Measurements from ENCODE around the gene KIRREL2.
"Not testable (repeated sequence)": the region's sequence is repeated elsewhere in the genome, so short reads cannot be mapped to it uniquely, and the experiment has no call there.

Gene KIRREL2

DNA sequence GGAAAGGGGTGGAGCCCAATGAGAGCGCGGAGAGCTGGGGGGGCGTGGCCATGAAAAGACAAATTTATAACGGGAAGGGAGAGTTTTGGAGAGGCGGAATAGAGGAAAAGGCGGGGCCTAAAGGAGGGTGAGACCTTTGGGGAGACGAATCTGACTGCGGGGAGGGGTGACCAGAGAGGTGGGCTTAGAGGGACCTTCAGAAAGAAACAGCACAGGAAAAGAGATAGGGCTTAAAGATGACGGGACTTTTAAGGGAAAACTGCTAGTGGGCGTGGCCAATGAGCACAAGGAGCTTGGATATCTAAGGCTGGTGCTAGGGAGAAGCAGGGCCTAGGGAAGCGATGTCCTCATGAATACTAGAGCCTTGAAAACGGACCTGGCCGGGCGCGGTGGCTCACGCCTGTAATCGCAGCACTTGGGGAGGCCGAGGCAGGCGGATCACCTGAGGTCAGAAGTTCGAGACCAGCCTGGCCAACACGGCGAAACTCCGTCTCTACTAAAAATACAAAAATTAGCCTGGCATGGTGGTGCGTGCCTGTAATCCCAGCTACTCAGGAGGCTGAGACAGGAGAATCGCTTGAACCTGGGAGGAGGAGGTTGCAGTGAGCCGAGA lies 13.5 kb downstream of the KIRREL2 start:
- not testable (repeated sequence) for DNase-seq (ENCODE audit: low spot score)

DNA sequence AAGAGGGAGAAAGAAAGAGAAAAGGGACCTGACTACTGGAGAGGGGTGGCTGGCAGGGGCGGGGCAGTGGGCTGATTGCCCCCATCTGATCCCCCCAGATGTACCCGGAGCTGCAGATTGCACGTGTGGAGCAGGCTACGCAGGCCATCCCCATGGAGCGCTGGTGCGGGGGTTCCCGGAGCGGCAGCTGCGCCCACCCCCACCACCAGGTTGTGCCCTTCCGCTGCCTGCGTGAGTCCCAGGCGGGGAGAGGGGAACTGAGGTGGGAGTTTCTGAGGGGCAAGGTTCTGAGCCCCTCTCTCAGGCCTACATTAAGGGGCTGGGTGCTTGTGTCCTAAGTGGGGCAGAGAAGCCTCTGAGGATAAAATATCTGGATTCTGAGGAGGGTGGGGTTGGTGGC lies 14.1 kb downstream of the KIRREL2 start:
- DNase-seq (ENCODE audit: low spot score) = no peak

DNA sequence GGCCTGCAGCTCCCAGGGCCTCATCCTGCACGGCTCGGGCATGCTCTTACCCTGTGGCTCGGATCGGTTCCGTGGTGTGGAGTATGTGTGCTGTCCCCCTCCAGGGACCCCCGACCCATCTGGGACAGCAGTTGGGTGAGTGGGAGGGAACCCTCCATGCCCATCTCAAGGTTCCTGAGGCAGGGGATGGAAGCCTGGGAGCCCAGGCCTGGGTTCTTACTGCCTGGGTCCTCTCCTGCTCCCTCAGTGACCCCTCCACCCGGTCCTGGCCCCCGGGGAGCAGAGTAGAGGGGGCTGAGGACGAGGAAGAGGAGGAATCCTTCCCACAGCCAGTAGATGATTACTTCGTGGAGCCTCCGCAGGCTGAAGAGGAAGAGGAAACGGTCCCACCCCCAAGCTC lies 14.9 kb downstream of the KIRREL2 start:
- DNase-seq (ENCODE audit: low spot score) = no peak

DNA sequence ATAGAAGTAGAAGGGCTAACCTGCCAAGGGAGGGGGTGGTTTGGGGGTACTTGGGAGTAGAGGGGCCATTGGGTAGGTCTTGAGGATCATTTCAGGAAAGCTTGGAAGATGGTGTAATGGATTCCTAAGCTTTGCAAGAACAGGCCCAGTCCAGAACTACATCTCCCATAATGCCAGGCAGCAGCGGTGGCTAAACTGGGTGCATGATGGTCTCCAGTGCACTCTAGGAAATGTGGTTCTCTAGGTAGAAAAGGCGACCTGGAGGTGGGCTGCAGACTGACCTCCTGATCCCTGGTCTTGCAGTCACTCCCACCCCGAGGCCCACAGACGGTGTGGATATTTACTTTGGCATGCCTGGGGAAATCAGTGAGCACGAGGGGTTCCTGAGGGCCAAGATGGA lies 15.5 kb downstream of the KIRREL2 start:
- DNase-seq (ENCODE audit: low spot score) = no peak

- no peak for DNase-seq (ENCODE audit: low spot score)
These were observed 17.8 kb downstream of the KIRREL2 start for GRCh38 chr19:35874392-35874930.

DNA sequence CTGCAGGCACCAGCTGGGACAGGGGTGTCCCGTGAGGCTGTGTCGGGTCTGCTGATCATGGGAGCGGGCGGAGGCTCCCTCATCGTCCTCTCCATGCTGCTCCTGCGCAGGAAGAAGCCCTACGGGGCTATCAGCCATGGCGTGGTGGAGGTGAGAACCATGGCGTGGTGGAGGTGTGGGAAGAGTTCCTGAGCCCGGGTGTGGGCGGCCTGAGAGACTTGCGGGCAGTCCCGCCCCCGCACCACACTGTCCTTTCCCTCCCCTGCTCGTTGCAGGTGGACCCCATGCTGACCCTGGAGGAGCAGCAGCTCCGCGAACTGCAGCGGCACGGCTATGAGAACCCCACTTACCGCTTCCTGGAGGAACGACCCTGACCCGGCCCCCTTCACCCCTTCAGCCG lies 22.4 kb downstream of the KIRREL2 start:
- no peak for DNase-seq (ENCODE audit: low spot score)

- peak; percentile 89 for DNase-seq (ENCODE audit: low spot score)
These were observed 23.1 kb downstream of the KIRREL2 start for GRCh38 chr19:35879770-35880317.

DNA sequence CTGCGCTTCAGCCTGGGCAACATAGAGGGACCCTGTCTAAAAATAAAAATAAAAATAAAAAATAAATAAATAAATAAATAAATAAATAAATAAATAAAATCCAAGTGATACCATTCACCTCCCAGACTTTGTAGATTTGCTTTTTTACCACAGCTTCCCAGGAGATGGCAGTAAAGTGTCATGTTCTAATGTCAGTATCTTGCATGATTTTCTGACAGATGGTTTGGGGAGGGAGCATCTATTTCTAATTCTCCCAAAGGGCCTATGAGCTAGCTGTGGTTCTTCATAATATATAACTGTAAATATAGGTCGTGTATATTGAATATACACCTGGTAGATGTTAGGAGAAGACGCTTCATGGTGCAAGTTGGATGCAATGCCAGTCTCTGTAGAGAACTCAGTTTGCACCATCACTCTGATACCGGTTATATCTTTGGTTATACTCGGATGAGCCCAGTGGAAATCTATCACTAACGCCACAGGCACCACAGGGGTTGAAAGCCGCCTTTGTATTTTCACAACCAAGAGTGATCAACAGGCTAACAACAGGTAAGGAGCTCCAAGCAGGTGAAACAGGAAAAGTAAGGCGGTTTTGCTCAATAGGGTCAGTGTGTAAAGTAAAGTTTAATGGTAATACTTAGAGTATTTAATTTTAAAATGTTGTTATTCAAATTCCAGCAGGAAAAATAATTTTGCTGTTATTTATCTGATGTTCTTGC lies 25.6 kb downstream of the KIRREL2 start:
- DNase-seq (ENCODE audit: low spot score) = peak; percentile 48

DNA sequence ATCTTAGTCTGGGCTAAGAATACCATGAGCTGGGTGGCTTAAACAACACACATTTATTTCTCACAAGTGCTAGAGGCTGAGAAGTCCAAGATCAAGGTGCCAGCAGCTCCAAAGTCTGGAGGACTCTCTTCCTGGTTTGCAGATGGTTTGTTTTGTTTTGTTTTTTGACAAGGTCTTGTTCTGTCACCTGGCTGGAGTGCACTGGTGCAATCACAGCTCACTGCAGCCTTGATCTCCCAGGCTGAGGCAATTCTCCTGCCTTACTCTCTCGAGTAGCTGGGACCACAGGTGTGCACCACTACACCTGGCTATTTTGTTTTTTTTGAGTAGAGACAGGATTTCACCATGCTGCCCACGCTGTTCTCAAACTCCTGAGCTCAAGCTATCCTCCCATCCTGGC lies 27.2 kb downstream of the KIRREL2 start:
- DNase-seq (ENCODE audit: low spot score) = no peak

GRCh38 chr19:35885225-35885738 lies 28.6 kb downstream of the KIRREL2 start:
- no peak for DNase-seq (ENCODE audit: low spot score)

DNA sequence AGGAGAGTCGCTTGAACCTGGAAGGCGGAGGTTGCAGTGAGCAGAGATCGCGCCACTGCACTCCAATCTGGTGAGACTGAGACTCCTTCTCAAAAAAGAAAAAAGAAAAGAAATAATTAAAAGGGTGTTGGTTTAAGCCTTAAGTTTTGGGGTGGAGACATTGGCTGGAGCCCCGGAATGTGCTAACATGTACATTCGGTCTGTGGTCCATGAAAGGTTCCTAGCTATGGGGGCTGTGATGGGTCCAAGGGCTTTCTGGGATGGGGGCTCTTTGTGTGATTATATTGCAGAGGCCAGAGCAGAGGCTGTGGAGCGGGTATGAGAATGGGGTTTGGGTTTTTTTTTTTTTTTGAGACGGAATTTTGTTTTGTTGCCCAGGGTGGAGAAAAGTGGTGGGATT lies 29.2 kb downstream of the KIRREL2 start:
- no peak for DNase-seq (ENCODE audit: low spot score)

DNA sequence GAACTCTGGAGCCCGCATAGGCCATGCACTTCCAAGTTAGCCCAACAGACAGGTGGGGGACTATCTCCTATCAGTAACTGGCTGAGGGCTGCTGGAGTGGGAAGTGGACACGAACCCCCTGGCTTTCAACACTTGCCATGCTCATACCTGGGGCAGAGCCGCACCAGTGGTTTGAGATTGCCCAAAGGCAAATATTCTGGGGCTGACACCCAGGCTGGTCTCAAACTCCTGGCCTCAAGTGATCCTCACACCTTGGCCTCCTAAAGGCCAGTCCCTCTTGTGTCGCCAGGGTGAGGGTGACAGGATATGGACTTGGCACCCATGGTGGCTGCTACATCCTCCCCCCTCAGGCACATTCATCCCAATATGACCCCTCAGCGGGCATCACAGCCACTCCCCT lies 30.5 kb downstream of the KIRREL2 start:
- DNase-seq (ENCODE audit: low spot score) = no peak

- DNase-seq (ENCODE audit: low spot score) = no peak
These were observed 31.7 kb downstream of the KIRREL2 start for GRCh38 chr19:35888398-35888797.

DNA sequence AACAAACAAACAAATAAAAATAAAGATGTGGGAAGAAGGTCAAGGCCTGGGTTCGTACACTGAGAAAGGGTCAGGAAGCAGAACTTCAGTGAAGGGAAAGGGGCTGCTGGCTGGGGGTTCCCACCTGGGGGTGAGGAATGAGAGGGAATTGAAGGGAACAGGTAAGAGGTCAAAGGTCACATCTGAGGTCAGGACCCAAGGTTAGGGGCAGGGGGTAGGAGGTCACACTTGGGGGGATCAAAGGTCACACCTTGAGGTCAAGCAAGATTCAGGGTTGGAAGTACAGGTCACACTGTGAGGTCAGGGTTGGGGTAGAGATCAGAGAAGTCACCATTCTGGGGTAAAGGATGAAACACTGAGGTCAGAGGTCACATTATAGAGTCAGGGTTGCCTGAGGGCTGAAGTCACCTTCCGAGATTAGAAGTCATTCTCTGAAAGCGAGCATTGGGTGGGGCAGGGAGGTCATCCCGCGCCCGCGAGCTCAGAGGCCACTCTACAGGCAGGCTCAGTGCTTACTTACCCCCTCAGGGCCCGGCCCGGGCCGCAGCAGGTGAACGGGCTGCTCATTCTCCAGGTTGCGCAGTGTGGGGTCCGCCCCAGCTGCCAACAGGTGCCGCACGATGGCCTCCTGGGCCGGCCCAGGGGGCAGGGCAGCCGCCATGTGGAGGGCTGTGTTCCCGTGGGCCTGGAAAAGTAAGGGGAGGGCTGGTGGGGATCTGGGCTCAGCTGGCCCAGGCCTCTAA lies 32.8 kb downstream of the KIRREL2 start:
- no peak for DNase-seq (ENCODE audit: low spot score)

GRCh38 chr19:35890113-35890650 lies 33.5 kb downstream of the KIRREL2 start:
- no peak for DNase-seq (ENCODE audit: low spot score)

GRCh38 chr19:35891819-35892218 lies 35.1 kb downstream of the KIRREL2 start:
- DNase-seq (ENCODE audit: low spot score) = not testable (repeated sequence)

DNA sequence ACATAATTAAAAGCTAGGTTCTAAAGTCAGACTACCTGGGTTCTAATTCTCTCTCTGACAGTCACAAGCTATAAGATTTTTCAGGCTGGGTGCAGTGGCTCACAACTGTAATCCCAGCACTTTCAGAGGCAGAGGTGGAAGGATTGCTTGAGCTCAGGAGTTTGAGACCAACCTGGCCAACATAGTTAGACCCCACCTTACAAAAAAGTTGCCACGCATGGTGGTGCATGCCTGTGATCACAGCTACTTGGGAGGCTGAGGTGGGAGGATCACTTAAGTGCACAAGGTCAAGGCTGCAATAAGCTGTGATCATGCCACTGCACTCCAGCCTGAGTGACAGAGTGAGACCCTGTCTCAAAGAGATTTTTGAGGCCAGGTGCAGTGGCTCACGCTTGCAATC lies 37.6 kb downstream of the KIRREL2 start:
- DNase-seq (ENCODE audit: low spot score) = no peak

DNA sequence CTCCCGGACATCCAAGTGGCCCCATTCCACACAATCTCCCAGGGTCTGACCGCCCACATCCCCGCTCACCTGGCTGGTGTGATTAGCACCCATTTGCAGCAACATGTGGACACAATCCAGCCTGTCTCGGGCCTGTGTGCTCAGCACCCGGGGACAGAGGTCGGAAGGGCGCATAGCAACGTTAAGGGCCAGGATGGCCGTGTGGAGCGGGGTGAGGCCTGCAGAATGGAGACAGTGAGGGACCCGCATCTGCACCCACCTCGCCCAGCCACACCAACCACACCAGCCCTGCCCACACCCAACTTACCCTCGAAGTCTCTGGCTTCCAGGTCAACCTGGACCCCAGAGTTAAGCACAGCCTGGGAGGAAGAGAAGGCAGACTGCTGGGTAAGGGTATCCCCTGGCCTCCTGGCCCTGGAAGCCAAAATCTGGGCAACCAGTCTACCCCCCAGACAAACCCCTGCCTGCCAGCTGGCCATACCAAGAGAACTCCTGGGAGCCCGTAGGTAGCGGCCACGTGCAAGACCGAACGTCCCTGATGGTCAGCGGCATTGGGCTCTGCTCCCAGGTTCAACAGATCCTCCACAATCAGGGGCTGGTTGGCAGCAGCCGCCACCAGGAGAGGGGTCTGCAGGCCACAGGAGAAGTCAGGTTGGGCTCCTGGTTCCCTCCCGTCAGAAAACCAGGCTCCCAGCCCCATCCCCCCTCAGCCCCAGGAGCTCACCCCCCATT lies 39.4 kb downstream of the KIRREL2 start:
- no peak for DNase-seq (ENCODE audit: low spot score)

GRCh38 chr19:35896643-35897040 lies 39.9 kb downstream of the KIRREL2 start:
- no peak for DNase-seq (ENCODE audit: low spot score)

- no peak for DNase-seq (ENCODE audit: low spot score)
These were observed 41.2 kb downstream of the KIRREL2 start for GRCh38 chr19:35897706-35898451.

DNA sequence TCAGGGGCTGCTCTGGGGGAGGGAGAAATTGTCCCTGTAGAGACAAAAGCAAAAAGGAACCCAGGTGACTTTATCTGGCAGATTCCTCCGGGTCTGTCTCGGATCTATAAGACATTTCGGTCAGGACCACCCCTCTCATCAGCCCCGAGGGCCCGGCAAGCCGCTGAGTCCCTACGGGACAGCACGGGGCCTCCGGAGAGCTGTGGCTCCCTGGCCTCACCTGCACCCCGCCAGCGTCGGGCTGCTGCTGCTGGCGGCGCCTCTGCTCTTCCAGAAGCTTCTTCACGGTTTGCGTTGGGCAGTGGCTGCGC lies 41.7 kb downstream of the KIRREL2 start:
- no peak for DNase-seq (ENCODE audit: low spot score)
